GM23248 (cell line): ENCODE data around the gene FAM118B. TPM values are rescaled to one million over a fixed set of nuclear protein-coding genes. Genes with fewer than 3 reads are reported as not detected.

Experiments
- DNase-seq: peaks from one replicate; pipeline ENCODE4 v3.0.0-alpha.2; 2015
- H2AFZ ChIP-seq: fragments of 200-600 bp; sonication (generic); 2 replicates; pipeline ENCODE4 v1.6.1; 2016; ENCODE audit warnings: antibody characterized with exemption
- H3F3A ChIP-seq: fragments of 200-600 bp; sonication (generic); 2 replicates; pipeline ENCODE4 v1.6.1; 2016; ENCODE audit warnings: mild to moderate bottlenecking, antibody characterized with exemption, mixed run types; ENCODE audit not compliant: insufficient read depth
- H3K27ac ChIP-seq: fragments of 200-600 bp; sonication (generic); 2 replicates; pipeline ENCODE4 v1.5.1; 2016; ENCODE audit warnings: mild to moderate bottlenecking
- H3K27me3 ChIP-seq: fragments of 200-600 bp; sonication (generic); replicated peaks from 2 replicates; pipeline ENCODE4 v1.6.1; 2016; ENCODE audit warnings: mild to moderate bottlenecking; ENCODE audit not compliant: insufficient read depth
- H3K36me3 ChIP-seq: fragments of 200-600 bp; sonication (generic); 2 replicates; pipeline ENCODE4 v1.6.1; 2016; ENCODE audit warnings: low read depth, mild to moderate bottlenecking
- H3K4me1 ChIP-seq: fragments of 200-600 bp; sonication (generic); 2 replicates; pipeline ENCODE4 v1.6.1; 2016; ENCODE audit warnings: mild to moderate bottlenecking; ENCODE audit not compliant: insufficient read depth
- H3K4me2 ChIP-seq: fragments of 200-600 bp; sonication (generic); one replicate; pipeline ENCODE4 v1.6.1; 2016; ENCODE audit warnings: mild to moderate bottlenecking; ENCODE audit not compliant: unreplicated experiment
- H3K4me3 ChIP-seq: fragments of 200-600 bp; sonication (generic); 2 replicates; pipeline ENCODE4 v1.5.1; 2016; ENCODE audit warnings: mild to moderate bottlenecking
- H3K79me2 ChIP-seq: fragments of 200-600 bp; sonication (generic); 2 replicates; pipeline ENCODE4 v1.6.1; 2016; ENCODE audit warnings: mild to moderate bottlenecking; ENCODE audit not compliant: insufficient read depth
- H3K9ac ChIP-seq: fragments of 200-600 bp; sonication (generic); 2 replicates; pipeline ENCODE4 v1.6.1; 2016; ENCODE audit warnings: mild to moderate bottlenecking
- H3K9me2 ChIP-seq: fragments of 200-600 bp; sonication (generic); 2 replicates; pipeline ENCODE4 v1.6.1; 2016; ENCODE audit warnings: mixed run types, mild to moderate bottlenecking, moderate library complexity; ENCODE audit not compliant: insufficient read depth
- H3K9me3 ChIP-seq: fragments of 200-600 bp; sonication (generic); one replicate; pipeline ENCODE4 v1.6.1; 2017; ENCODE audit warnings: low read depth
- H4K20me1 ChIP-seq: fragments of 200-600 bp; sonication (generic); 2 replicates; pipeline ENCODE4 v1.6.0; 2016; ENCODE audit not compliant: insufficient read depth
- EZH2 ChIP-seq: fragments of 200-600 bp; sonication (generic); IDR thresholded peaks from 2 replicates; pipeline ENCODE4 v1.6.1; 2018; ENCODE audit warnings: antibody characterized with exemption, mild to moderate bottlenecking; ENCODE audit not compliant: insufficient read depth, poor library complexity, severe bottlenecking
- EZH2phosphoT487 ChIP-seq: fragments of 200-600 bp; sonication (generic); IDR thresholded peaks from 2 replicates; pipeline ENCODE4 v1.6.1; 2018; ENCODE audit warnings: antibody characterized with exemption, moderate library complexity, mild to moderate bottlenecking, low read depth; ENCODE audit not compliant: insufficient read depth
- WGBS, 2 experiments: methylation state at CpG; one replicate each; pipeline ENCODE4 v1.1.6; 2015 to 2017; ENCODE audit warnings: low lambda C conversion rate in 2 of 2, low coverage in 1 of 2; ENCODE audit errors: missing lambda C conversion rate in 2 of 2; 5-methylcytosine and 5-hydroxymethylcytosine counted together
- in situ Hi-C: fragments of 300-500 bp; cut with MboI; formaldehyde crosslinking; loops from 2 replicates; pipeline ENCODE4 v1.15.0; 2020
- polyA plus RNA-seq: library from polyadenylated mRNA; unstranded; fragments of >200 nt; fragmentation: Nextera tagmentation; extraction: Ambion mirVana; gene quantifications from 2 replicates; pipeline ENCODE4 v1.2.1, GENCODE V29; 2016
- total RNA-seq: library from RNA; depleted of rRNA; stranded (reverse); fragments of >200 nt; shearing (Covaris generic); gene quantifications from 2 replicates; pipeline ENCODE4 v1.2.3, GENCODE V29; 2014

FAM118B gene
- total and polyA plus RNA-seq, 2 experiments from 2014 or later: 23.1 to 30.5 TPM

- H3K9me3 ChIP-seq: no peaks in the 10 kb centered on the region
- no peaks in the 10 kb centered on the region for H3K9me2 ChIP-seq
- no peak overlapping the region for H3K9ac ChIP-seq
- 94 to 95% methylated on average over 8 of the region's 8 CpGs for WGBS, 2 experiments
- peaks cover 24% of the 10 kb centered on the region for H3K4me1 ChIP-seq
- in situ Hi-C loops: no loop called here
- TF ChIP-seq EZH2 (no peak), EZH2phosphoT487 (no peak)
- peaks cover 8% of the 10 kb centered on the region; the same call in 1 of the 2 replicates for H3F3A ChIP-seq
- no peak overlapping the region for H3K4me2 ChIP-seq
- no peak overlapping the region for H3K4me3 ChIP-seq
- no peak overlapping the region for H3K27ac ChIP-seq
- no peaks in the 10 kb centered on the region for H3K36me3 ChIP-seq
- H2AFZ ChIP-seq: no peak overlapping the region
- no peaks in the 10 kb centered on the region for H4K20me1 ChIP-seq
- no peak for DNase-seq
- H3K27me3 ChIP-seq: no peaks in the 10 kb centered on the region
- H3K79me2 ChIP-seq: no peaks in the 10 kb centered on the region
Measured at GRCh38 chr11:126164781-126165180, 46.8 kb upstream of the FAM118B start.

- H3K27ac ChIP-seq: no peak overlapping the region
- no peaks in the 10 kb centered on the region for H3K79me2 ChIP-seq
- peaks cover 24% of the 10 kb centered on the region for H3K4me1 ChIP-seq
- no peak overlapping the region for H3K4me3 ChIP-seq
- no peaks in the 10 kb centered on the region for H3K27me3 ChIP-seq
- H3F3A ChIP-seq: peaks cover 8% of the 10 kb centered on the region; the same call in 1 of the 2 replicates
- 88 to 93% methylated on average over 7 to 9 of the region's 9 CpGs for WGBS, 2 experiments
- no peaks in the 10 kb centered on the region for H4K20me1 ChIP-seq
- H3K9me3 ChIP-seq: no peaks in the 10 kb centered on the region
- H3K9me2 ChIP-seq: no peaks in the 10 kb centered on the region
- H3K36me3 ChIP-seq: no peaks in the 10 kb centered on the region
- H3K9ac ChIP-seq: no peak overlapping the region
- H3K4me2 ChIP-seq: no peak overlapping the region
- H2AFZ ChIP-seq: no peak overlapping the region
- in situ Hi-C loops: no loop called here
- TF ChIP-seq EZH2 (no peak), EZH2phosphoT487 (no peak)
- no peak for DNase-seq
Measured at GRCh38 chr11:126165311-126165720, 46.3 kb upstream of the FAM118B start.

- Histone ChIP-seq H2AFZ (no peak overlapping the region), H4K20me1 (no peaks in the 10 kb centered on the region), H3K9ac (no peak overlapping the region), H3K27ac (no peak overlapping the region), H3F3A (peaks cover 8% of the 10 kb centered on the region; the same call in 1 of the 2 replicates), H3K4me3 (no peak overlapping the region), H3K27me3 (no peaks in the 10 kb centered on the region), H3K9me3 (no peaks in the 10 kb centered on the region), H3K4me1 (peaks cover 24% of the 10 kb centered on the region), H3K79me2 (no peaks in the 10 kb centered on the region), H3K9me2 (no peaks in the 10 kb centered on the region), H3K4me2 (no peak overlapping the region), H3K36me3 (no peaks in the 10 kb centered on the region)
- in situ Hi-C loops: no loop called here
- DNase-seq: no peak
- 55 to 62% methylated on average over 10 of the region's 10 CpGs for WGBS, 2 experiments
- no peak for TF ChIP-seq EZH2phosphoT487
- TF ChIP-seq EZH2: no peak
Measured at GRCh38 chr11:126165757-126166156, 45.8 kb upstream of the FAM118B start.

- 84 to 89% methylated on average over 3 of the region's 3 CpGs for WGBS, 2 experiments
- Histone ChIP-seq H3K9ac (no peak overlapping the region), H3K4me2 (no peak overlapping the region), H3K4me1 (peaks cover 24% of the 10 kb centered on the region), H2AFZ (no peak overlapping the region), H3F3A (peaks cover 8% of the 10 kb centered on the region; the same call in 1 of the 2 replicates), H3K79me2 (no peaks in the 10 kb centered on the region), H3K27me3 (no peaks in the 10 kb centered on the region), H3K4me3 (no peak overlapping the region), H3K9me2 (no peaks in the 10 kb centered on the region), H3K36me3 (no peaks in the 10 kb centered on the region), H4K20me1 (no peaks in the 10 kb centered on the region), H3K9me3 (no peaks in the 10 kb centered on the region), H3K27ac (no peak overlapping the region)
- TF ChIP-seq EZH2phosphoT487 (no peak), EZH2 (no peak)
- DNase-seq: no peak
- in situ Hi-C loops: no loop called here
Measured at GRCh38 chr11:126166413-126166812, 45.2 kb upstream of the FAM118B start.

GRCh38 chr11:126167488-126167887 is 44.1 kb upstream of the FAM118B start:
- Histone ChIP-seq H3K79me2 (no peaks in the 10 kb centered on the region), H3K4me3 (no peak overlapping the region), H3K27ac (no peak overlapping the region), H3K9ac (no peak overlapping the region), H2AFZ (no peak overlapping the region), H3K27me3 (no peaks in the 10 kb centered on the region), H3K36me3 (no peaks in the 10 kb centered on the region), H4K20me1 (no peaks in the 10 kb centered on the region), H3F3A (peaks cover 12% of the 10 kb centered on the region), H3K9me2 (no peaks in the 10 kb centered on the region), H3K4me1 (peaks cover 25% of the 10 kb centered on the region), H3K9me3 (no peaks in the 10 kb centered on the region), H3K4me2 (no peak overlapping the region)
- 7 to 20% methylated on average over 2 of the region's 2 CpGs for WGBS, 2 experiments
- DNase-seq: no peak
- in situ Hi-C loops: no loop called here
- TF ChIP-seq EZH2phosphoT487: no peak
- TF ChIP-seq EZH2: no peak
